Measurements from ENCODE around the gene PRDM2.

PRDM2 gene

GRCh38 chr1:13722808-13723360 is 22.9 kb downstream of the PRDM2 start:
- no peak for ATAC-seq
- TF ChIP-seq RARB (CRISPR knock-in tag; IDR thresholded peaks at IDR 0.05) (no peak), PATZ1 (CRISPR knock-in tag; IDR thresholded peaks at IDR 0.05; ENCODE audit: borderline replicate concordance) (no peak)

- no peak for ATAC-seq
- TF ChIP-seq ARNTL (CRISPR knock-in tag; IDR thresholded peaks at IDR 0.05; ENCODE audit: borderline replicate concordance, low read depth): no peak
- TF ChIP-seq RARB (CRISPR knock-in tag; IDR thresholded peaks at IDR 0.05): no peak
- no peak for TF ChIP-seq POU6F1 (CRISPR knock-in tag; IDR thresholded peaks at IDR 0.05; ENCODE audit: borderline replicate concordance, low read depth)
- no peak for TF ChIP-seq ZC3H10 (CRISPR knock-in tag; IDR thresholded peaks at IDR 0.05)
- TF ChIP-seq TOX (CRISPR knock-in tag; IDR thresholded peaks at IDR 0.05; ENCODE audit: borderline replicate concordance): no peak
- TF ChIP-seq TSHZ2 (CRISPR knock-in tag; IDR thresholded peaks at IDR 0.05): no peak
- no peak for TF ChIP-seq ESRRG (CRISPR knock-in tag; IDR thresholded peaks at IDR 0.05)
- no peak for TF ChIP-seq CREB5 (CRISPR knock-in tag; IDR thresholded peaks at IDR 0.05; ENCODE audit: low read depth)
- no peak for TF ChIP-seq ZNF70 (CRISPR knock-in tag; IDR thresholded peaks at IDR 0.05)
- no peak for TF ChIP-seq BACH2 (CRISPR knock-in tag; IDR thresholded peaks at IDR 0.05; ENCODE audit: borderline replicate concordance)
- no peak for TF ChIP-seq CSRNP3 (CRISPR knock-in tag; IDR thresholded peaks at IDR 0.05)
- TF ChIP-seq CSDC2 (CRISPR knock-in tag; IDR thresholded peaks at IDR 0.05): no peak
- no peak for TF ChIP-seq ZNF8 (CRISPR knock-in tag; IDR thresholded peaks at IDR 0.05)
Observed at GRCh38 chr1:13723810-13724209, 23.8 kb downstream of the PRDM2 start.

GRCh38 chr1:13725714-13726175 is 25.8 kb downstream of the PRDM2 start:
- ATAC-seq: peak; percentile 85
- TF ChIP-seq ARNTL (CRISPR knock-in tag; IDR thresholded peaks at IDR 0.05; ENCODE audit: borderline replicate concordance, low read depth) (no peak), PATZ1 (CRISPR knock-in tag; IDR thresholded peaks at IDR 0.05; ENCODE audit: borderline replicate concordance) (no peak), ESRRG (CRISPR knock-in tag; IDR thresholded peaks at IDR 0.05) (no peak), OSR1 (CRISPR knock-in tag; IDR thresholded peaks at IDR 0.05) (no peak), PPARA (CRISPR knock-in tag; IDR thresholded peaks at IDR 0.05; ENCODE audit: borderline replicate concordance) (no peak), CSRNP3 (CRISPR knock-in tag; IDR thresholded peaks at IDR 0.05) (no peak), POU6F1 (CRISPR knock-in tag; IDR thresholded peaks at IDR 0.05; ENCODE audit: borderline replicate concordance, low read depth) (no peak), BACH2 (CRISPR knock-in tag; IDR thresholded peaks at IDR 0.05; ENCODE audit: borderline replicate concordance) (no peak), CSDC2 (CRISPR knock-in tag; IDR thresholded peaks at IDR 0.05) (no peak), ZNF70 (CRISPR knock-in tag; IDR thresholded peaks at IDR 0.05) (no peak), ISL1 (CRISPR knock-in tag; IDR thresholded peaks at IDR 0.05) (no peak), ZFP30 (CRISPR knock-in tag; IDR thresholded peaks at IDR 0.05) (no peak), TCF4 (CRISPR knock-in tag; IDR thresholded peaks at IDR 0.05; ENCODE audit: borderline replicate concordance) (no peak)

Measured in SK-N-SH treated with all-trans-retinoic acid at 6 μM for 48 hours (cell line).